Activated naive CD4-positive, alpha-beta T cell (primary cell): ENCODE results near the gene COL4A2.

ENCODE experiments used
- DNase-seq, 4 experiments: peaks; one replicate each; lab custom pipeline; 2025; lab: John Stamatoyannopoulos, UW

The COL4A2 gene

GRCh38 chr13:110339975-110340550 is 33.0 kb downstream of the COL4A2 start:
- no peak for DNase-seq

GRCh38 chr13:110340812-110341444 is 33.8 kb downstream of the COL4A2 start:
- DNase-seq = peak in 2 of 4 experiments; percentile 39 to 64

DNA sequence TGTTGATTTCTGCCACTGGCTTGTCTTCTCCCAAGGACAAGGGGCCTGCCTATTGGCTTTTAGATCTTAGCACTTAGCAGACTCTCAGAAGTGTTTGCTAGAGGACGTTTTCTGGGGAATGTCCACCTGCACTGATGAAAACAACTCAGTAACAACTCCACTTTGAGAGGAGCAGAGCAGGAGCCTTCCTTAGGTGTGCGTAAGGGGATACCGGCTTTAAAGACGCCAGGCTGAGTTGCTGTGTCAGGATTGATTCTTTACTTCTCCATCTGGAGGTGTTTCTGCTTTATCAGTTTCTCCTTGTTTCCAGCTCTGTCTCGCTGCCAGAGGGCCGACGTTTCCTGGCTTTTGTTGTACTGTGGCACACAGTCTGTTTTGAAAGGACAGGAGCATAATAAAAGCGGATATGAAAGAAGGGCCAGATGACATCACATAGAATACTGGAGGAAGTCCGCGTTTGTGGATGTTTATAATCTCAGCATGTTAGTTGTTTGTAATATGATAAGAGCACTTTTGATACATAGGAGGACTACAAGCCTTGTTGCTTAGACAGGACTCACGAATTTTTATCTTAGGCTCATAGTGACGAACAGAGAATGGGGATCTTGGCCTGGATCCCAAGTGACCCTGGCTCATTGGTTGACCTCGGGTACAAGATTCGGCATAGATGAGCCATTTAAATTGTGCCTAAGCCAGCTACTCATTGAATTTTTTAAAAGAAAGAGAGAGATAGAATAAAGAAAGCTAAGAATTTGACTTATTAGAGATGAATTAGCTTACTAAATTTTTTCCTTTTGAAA is 34.6 kb downstream of the COL4A2 start:
- no peak for DNase-seq

DNA sequence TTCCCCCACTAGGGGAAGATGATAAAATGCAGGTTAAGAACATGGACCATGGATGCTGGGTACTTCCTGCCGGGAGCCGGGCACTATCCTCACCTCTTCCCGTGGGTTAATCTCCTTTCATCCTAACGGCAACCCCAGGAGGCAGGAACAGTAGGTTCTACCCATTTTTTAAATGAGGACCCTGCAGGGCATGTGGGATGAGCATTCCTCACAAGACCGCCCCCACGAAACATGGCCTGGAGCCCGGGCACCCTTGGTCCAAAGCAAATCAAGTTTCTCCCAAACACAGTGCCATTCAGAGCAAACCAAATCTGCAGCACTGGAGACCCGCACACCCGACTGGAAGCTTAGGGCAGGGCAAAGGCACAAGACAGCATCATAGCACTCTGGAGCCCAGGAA is 35.4 kb downstream of the COL4A2 start:
- DNase-seq = no peak

DNA sequence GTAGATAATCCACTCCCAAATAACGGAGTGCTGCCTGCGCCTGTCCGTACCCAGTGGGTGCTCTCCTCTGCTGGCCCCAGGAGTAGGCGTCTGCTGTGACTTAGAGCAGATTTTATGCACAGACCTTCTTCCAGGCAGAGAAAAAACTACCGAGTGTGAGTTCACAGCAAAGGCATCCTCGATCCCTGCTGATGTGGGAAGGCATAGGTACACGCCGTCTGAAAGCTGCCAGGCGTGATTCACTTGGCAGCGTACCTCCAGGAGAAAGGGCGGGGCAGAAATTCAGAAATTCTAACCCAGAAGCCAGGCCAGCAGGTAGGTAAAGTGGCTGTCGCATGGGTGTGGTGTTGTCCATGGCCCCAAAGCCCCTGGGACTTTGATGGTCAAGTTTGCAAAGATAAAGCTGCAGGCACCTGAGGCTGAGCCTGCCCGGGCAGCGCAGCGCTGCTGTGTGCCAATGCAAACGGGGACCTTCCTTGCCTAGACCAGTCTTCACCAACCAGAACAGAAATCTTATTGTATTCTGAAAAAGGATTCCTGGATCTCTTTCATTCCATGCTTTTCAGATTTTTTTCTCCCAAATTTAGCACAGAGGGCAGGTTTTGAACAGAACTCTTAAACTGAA is 36.3 kb downstream of the COL4A2 start:
- DNase-seq = no peak

- DNase-seq = no peak
Observed at GRCh38 chr13:110344320-110344719, 37.2 kb downstream of the COL4A2 start.

GRCh38 chr13:110345266-110345665 is 38.2 kb downstream of the COL4A2 start:
- no peak for DNase-seq

DNA sequence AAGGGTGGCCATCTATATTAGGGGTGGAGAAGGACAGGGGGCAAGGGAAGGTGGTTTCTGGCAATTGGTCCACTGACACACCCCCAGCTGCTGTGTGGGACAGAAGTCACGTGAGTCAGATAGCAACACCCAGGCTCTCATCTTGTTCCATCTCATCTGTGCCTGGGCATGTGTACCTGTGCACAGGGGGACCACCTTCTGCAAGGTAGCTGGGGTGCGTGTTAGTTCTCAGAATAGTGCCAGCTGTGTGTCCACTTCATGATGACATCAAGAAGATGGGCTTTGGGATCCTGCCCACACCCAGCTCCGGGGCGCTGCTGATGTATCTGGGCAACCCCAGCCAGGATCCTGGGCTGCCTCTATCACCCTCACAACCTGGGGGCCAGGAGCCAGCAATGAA is 38.6 kb downstream of the COL4A2 start:
- no peak for DNase-seq

DNA sequence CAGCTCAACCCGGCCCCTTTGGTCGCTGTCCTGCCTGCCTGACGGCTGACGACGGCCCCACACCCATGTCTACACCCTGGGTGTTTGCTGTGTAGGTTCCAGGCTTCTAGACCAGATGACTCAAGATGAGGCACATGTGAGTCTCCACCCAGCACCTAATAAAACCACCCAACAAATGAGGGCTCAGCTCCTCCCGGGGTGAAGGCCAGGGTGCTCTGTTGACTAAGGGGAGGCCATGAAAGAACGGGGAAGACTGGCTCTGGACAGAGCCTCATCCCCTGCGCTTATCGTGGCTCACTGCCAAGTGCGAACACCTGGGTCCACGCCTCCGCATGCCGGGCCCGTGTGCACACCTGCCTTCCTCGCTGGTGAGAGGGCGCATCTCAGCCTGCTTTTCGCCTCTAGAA is 39.6 kb downstream of the COL4A2 start:
- no peak for DNase-seq

DNA sequence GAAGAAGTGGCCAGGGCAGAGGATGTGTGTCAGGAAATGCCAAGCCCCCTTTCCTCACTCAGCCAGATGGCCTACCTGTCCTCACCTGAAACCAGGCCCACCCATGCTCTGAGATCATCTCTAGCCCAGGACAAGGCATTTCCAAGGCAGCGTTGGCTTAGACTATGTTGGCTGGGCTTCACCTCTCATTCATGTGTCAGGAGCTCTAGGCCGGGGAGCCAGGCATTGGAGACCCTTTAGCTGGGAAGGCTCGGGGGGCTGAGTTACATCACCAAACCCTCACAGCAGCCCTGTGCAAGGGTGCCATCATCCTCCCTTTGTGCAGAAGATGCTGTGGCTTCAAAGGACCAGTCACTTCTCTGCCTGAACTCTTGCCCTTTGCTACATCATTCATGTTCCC is 40.0 kb downstream of the COL4A2 start:
- no peak for DNase-seq

DNA sequence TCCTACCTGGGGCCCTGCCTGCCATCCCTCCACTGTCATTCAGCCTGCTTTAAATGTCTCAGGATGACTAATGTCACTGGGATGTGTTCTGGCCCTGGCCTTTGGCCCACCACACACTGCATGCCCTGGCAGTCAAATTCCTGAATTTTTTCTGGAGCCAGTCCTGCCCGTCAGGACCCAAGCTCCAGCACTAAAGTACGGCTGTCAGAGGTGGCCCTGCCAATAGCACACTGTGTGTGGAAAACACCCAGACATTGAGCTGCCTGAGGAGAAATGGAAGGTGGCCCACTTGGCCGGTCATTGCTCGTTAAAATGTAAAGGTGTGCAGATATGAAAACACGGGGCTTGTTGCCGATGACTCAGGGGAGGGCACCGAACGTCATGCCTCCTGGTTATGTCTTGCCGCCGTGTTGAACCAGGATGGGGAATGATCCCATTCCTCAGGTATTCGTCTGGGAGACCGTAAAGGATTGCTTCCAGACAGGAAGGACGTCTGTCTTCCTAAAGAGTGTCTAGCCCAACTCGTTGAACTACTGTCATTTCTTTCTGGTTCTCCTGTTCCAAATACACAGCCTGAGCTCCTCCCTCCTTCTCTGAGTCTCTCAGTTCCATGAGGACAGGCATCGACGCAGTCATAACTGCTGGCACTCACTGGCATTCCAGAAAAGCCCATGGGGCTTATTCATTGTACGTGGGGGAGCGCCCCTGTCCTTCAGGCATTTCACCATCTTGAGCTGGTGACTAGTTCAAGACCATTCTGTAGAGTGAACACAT is 40.6 kb downstream of the COL4A2 start:
- DNase-seq = no peak

DNA sequence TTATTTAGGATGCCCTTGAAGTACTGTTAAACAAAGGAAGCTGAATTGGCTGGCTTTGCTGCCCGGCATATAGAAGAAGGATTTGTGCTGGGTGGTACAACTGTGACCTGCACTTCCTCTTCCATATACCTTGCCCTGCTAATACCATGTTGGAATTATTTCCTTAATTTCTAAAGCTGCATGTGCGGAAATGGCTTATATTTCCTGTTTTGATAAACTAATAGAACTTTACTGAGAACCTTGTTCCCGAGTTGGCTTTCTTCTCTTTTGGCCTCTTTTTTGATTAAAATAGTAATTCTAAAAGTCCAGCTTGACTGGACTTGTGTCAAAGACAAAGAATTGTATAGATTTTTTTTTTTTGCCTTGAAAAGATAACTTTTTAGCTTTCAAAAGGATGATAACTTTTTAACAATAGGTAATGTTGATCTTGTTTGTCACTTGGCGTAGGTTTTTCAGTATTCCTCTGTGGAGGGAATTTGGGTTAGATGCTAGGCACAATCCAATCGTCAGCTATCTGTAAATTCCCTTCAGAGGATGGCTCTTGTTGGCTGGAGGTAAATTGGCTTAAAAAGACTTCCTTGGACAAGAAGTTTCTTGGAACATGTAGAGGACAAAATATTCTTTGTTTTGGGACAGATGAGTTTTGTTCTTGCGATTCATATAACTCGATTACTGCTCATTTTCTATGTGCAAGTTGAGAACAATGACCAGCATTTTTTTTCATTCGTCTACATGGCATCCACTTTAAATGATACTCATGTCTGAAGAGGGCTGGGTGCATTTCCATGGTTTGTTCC is 41.4 kb downstream of the COL4A2 start:
- DNase-seq = no peak

DNA sequence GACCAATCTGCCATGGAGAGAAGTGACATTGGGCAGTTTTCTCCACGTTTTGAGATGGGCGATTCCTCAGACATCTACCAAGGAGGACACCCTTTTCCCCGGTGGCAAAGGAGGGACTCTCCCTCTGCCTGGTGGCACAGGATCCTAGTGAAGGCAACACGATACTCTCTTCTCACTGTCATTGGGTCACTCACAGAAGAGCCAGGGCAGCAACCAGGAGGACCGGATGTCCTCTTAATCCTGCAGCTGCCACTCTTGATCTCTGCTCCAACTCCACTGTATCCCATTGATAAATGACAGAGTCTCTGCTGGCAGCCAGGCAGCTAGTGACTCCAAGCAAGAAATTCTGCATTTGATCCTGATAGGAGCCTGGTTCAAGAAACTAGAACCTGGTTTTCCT is 42.2 kb downstream of the COL4A2 start:
- DNase-seq = no peak

DNA sequence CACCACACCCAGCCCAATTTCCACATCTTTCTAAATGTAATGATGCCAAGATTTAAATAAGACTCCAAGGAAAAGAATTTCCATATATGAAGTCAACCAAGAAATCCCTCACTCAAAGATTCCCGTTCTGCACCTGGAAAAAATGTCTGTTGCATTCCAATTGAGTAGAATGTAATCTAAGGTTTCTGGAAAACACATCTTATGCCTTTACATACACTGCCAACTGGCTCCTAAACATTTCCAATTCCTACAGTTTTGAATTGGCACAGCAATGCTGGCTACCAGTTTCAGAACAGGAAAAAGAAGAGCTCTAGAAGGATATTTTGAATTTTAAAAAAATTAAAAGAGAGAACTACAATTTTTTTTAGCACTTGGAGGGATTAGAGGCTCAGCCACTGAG is 43.0 kb downstream of the COL4A2 start:
- no peak for DNase-seq

DNA sequence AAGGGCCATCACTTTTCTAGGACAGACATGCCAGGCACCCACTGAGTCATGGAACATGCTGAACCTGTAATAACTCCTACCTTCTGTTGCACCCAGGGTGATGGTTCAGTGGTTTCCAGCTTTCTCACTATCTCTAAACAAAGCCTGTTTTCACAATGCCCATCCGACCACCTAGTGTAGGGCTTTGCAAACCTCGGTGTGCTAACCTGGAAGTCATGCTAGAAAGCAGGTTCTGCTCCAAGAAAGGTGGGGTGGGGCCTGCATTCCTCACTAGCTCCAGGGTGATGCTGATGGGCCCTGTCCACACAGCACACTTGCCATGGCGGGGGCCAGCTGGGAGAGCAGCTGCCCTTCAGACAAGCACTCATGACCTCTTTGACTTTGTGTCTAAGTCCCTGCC is 43.4 kb downstream of the COL4A2 start:
- no peak for DNase-seq

DNA sequence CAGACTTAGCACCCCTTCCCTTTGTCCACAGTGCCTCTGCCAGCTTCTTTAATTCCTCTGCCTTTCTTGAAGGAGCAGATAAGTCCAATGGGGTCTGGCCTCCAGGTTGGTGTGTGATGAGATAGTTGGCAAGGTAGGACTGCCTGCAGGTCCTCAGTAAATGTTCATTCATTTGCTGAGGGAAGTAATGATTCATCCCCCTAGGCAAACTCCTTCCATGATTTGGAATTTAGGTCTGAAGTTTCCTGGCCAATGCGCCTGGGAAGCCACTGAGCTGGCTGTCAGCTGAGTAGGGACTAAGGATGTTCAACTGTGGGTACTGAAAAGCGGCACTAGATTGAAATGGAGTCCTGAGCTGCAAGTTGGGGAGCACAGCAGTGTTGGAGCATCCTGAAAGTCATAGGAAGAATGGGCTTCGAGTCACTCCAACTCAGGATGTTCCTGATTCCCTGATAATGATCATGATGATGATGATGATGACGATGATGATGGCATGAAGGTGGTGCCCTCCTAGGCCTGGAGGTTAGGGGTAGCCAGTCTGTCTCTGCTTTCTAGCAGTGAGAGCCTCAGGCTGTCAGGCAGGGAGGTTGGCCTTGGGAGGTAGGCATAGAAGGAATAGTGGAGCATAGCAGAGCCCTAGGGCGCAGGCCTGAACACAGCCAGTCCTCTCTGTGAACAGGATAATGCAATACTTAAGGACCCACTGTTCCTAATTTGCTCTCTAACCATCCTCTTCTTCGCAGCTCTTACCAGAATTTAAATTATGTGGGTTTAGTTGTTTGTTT is 44.7 kb downstream of the COL4A2 start:
- DNase-seq = no peak

DNA sequence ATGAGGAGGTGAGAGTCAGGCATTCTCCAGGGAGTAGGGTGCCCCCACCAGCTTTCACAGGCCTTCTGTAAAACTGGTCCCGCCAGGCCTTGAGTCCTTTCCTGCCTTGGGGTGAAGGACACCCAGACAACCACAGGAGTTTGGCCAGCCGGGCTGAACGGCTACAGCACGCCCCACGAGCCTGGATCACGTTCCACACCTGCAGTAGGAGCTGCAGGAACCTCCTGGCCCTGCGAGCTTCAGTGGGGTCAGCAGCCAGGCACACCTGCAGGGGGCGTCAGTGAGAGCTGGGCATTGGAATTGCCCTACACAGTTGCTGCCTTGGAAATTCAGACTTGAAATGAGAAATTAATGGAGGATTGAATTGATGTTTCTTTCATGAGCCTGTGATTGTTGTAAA is 45.7 kb downstream of the COL4A2 start:
- no peak for DNase-seq

GRCh38 chr13:110353339-110353977 is 46.4 kb downstream of the COL4A2 start:
- no peak for DNase-seq

DNA sequence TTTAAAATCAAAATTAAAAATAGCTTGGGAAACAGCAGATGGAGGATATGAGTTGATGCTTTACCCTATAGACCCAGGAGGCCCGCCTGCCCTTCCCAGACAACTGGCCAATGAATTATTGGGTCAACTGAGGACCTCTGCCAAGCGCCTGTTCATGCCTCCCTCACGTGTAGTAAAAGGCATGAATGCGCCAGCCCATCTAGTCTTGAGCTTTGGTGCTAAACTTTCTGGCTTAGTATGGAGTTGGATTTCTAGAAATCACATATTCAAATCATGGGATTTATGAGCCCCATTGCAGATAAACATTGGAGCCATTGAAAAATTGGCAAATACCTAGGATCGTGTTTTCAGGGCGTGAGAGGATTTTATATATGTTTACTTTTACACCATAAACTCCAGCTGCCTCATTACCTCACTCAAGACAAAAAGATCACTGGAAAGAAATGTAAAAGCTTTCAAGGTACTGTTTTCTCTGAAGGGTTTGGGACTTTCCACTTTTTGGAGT is 47.1 kb downstream of the COL4A2 start:
- no peak for DNase-seq
